PC-3 (cell line): Measurements from ENCODE around the gene ANKRD62.
"Not testable (repeated sequence)": the region's sequence is repeated elsewhere in the genome, so short reads cannot be mapped to it uniquely, and the experiment has no call there.

Experiments
- EZH2 ChIP-seq: fragments of 300-600 bp; sonication (generic); IDR thresholded peaks from one replicate; pipeline ENCODE4 v1.6.1; 2017; ENCODE audit warnings: antibody characterized with exemption, mild to moderate bottlenecking, low read length; ENCODE audit not compliant: unreplicated experiment
- EZH2phosphoT487 ChIP-seq: fragments of 300-600 bp; sonication (generic); IDR thresholded peaks from 2 replicates; pipeline ENCODE4 v1.6.1; 2018; ENCODE audit warnings: mild to moderate bottlenecking, antibody characterized with exemption, low read length, borderline replicate concordance
- TF ChIP-seq, protein P1 (sequence below): fragments of 300-600 bp; sonication (generic); conservative IDR thresholded peaks from 2 replicates; pipeline ENCODE4 v1.5.1; 2017; ENCODE audit warnings: antibody characterized with exemption, low read depth, mild to moderate bottlenecking, low read length

DNA sequence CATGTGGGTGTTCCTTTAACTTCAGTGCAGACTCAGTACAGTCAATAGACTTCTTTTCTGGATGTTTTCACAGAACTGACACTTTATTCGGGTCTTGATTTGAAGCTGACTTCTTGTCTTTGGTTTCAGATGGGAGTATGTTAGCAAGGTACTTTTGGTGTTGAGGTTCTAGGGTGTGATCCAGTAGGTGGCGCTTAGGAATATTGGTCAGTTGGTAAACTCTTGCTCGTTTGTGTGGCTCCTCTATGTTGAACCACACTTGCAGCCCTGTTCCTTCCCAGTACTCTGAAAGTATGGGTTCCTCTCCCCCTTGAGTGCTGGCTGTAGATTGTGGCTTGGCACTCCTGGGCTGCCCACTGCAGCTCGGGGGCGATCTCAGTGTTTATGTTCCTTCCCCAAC, 48.1 kb downstream of the ANKRD62 start:
- TF ChIP-seq, protein P1, sequence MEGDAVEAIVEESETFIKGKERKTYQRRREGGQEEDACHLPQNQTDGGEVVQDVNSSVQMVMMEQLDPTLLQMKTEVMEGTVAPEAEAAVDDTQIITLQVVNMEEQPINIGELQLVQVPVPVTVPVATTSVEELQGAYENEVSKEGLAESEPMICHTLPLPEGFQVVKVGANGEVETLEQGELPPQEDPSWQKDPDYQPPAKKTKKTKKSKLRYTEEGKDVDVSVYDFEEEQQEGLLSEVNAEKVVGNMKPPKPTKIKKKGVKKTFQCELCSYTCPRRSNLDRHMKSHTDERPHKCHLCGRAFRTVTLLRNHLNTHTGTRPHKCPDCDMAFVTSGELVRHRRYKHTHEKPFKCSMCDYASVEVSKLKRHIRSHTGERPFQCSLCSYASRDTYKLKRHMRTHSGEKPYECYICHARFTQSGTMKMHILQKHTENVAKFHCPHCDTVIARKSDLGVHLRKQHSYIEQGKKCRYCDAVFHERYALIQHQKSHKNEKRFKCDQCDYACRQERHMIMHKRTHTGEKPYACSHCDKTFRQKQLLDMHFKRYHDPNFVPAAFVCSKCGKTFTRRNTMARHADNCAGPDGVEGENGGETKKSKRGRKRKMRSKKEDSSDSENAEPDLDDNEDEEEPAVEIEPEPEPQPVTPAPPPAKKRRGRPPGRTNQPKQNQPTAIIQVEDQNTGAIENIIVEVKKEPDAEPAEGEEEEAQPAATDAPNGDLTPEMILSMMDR: not testable (repeated sequence)
- not testable (repeated sequence) for TF ChIP-seq EZH2phosphoT487, EZH2
